Fibroblast of lung (primary cell): ENCODE results near the gene OR56A5. TPM values are rescaled to one million over a fixed set of nuclear protein-coding genes. Genes with fewer than 3 reads are reported as not detected.

Experiments
- DNase-seq, 2 donors: peaks; one replicate each; pipeline versions ENCODE4 v3.0.0 to v3.0.0-alpha.2; 2010; ENCODE audit warnings: low read depth in 2 of 2
- H2AFZ ChIP-seq: 2 replicates; pipeline ENCODE4 v1.5.1; 2012; ENCODE audit warnings: low read length, control low read depth, inconsistent platforms
- H3K27ac ChIP-seq: 2 replicates; pipeline ENCODE4 v1.5.1; 2011; ENCODE audit warnings: low read length, control low read depth; ENCODE audit not compliant: insufficient read depth
- H3K27me3 ChIP-seq: 2 replicates; pipeline ENCODE4 v1.5.1; 2011; ENCODE audit warnings: mild to moderate bottlenecking, low read length; ENCODE audit not compliant: control insufficient read depth, insufficient read depth
- H3K36me3 ChIP-seq: 2 replicates; pipeline ENCODE4 v1.5.1; 2011; ENCODE audit warnings: low read length; ENCODE audit not compliant: control insufficient read depth, insufficient read depth
- H3K4me1 ChIP-seq: 2 replicates; pipeline ENCODE4 v1.5.1; 2011; ENCODE audit warnings: low read length; ENCODE audit not compliant: control insufficient read depth, insufficient read depth; ENCODE audit errors: extremely low read depth
- H3K4me2 ChIP-seq: 2 replicates; pipeline ENCODE4 v1.5.1; 2011; ENCODE audit warnings: low read length, control low read depth; ENCODE audit not compliant: insufficient read depth; ENCODE audit errors: extremely low read depth
- H3K4me3 ChIP-seq, 4 experiments: fragments of 200-600 bp in 1 of 4; sonication (generic) in 1 of 4; replicated peaks in 1 of 4; 2 replicates each; pipeline ENCODE4 v1.5.1; 2011 to 2016; ENCODE audit warnings: low read length in 4 of 4, low read depth in 3 of 4, mild to moderate bottlenecking in 3 of 4, control low read depth in 2 of 4, inconsistent platforms in 1 of 4, mixed read lengths in 1 of 4; ENCODE audit not compliant: insufficient read depth in 1 of 4; ENCODE audit errors: control extremely low read depth in 1 of 4
- H3K79me2 ChIP-seq: 2 replicates; pipeline ENCODE4 v1.5.1; 2012; ENCODE audit warnings: mild to moderate bottlenecking, low read length, inconsistent platforms; ENCODE audit not compliant: control insufficient read depth, insufficient read depth
- H3K9ac ChIP-seq: 2 replicates; pipeline ENCODE4 v1.5.1; 2011; ENCODE audit warnings: mild to moderate bottlenecking, low read length, control low read depth; ENCODE audit not compliant: insufficient read depth
- H3K9me3 ChIP-seq: 2 replicates; pipeline ENCODE4 v1.5.1; 2012; ENCODE audit warnings: low read depth, low read length; ENCODE audit not compliant: control insufficient read depth, insufficient read depth
- H4K20me1 ChIP-seq: 2 replicates; pipeline ENCODE4 v1.5.1; 2011; ENCODE audit warnings: low read length; ENCODE audit not compliant: control insufficient read depth, insufficient read depth; ENCODE audit errors: extremely low read depth
- CTCF ChIP-seq, 2 donors: IDR thresholded peaks in 1 of 2; conservative IDR thresholded peaks in 1 of 2; 1 replicate in 1 of 2; 2 replicates in 1 of 2; pipeline ENCODE4 v1.5.1; 2011 to 2012; ENCODE audit warnings: low read length in 2 of 2, control low read depth in 1 of 2, inconsistent platforms in 1 of 2, low read depth in 1 of 2, mild to moderate bottlenecking in 1 of 2
- EZH2 ChIP-seq: IDR thresholded peaks from 2 replicates; pipeline ENCODE4 v1.5.1; 2012; ENCODE audit warnings: low read length, control low read depth, mild to moderate bottlenecking; ENCODE audit errors: missing control alignments
- polyA plus RNA-seq, 2 donors: library from polyadenylated mRNA; depleted of rRNA in 1 of 2; stranded (reverse) in 1 of 2; unstranded in 1 of 2; fragments of >200 nt; gene quantifications; 2 replicates each; pipeline ENCODE4 v1.2.1, GENCODE V29; 2011 to 2012; ENCODE audit warnings: missing spikeins in 1 of 2
- total RNA-seq: library from RNA; depleted of rRNA; stranded (reverse); fragments of >200 nt; gene quantifications from 2 replicates; pipeline ENCODE4 v1.2.1, GENCODE V29; 2014

Gene OR56A5
- total and polyA plus RNA-seq, 2 donors (not counting 1 experiment from before 2014, with no cell fraction given), result not detected

- H3K4me2 ChIP-seq, result no peak within 1 kb of the TSS
- H3K27me3 ChIP-seq, result no peaks in the 10 kb centered on the region
- no peak within 1 kb of the TSS for H3K9ac ChIP-seq
- no peaks in the 10 kb centered on the region for H4K20me1 ChIP-seq
- DNase-seq, result no peak
- no peaks in the 10 kb centered on the region for H3K9me3 ChIP-seq
- no peak within 1 kb of the TSS for H3K27ac ChIP-seq
- no peaks in the 10 kb centered on the region for H3K79me2 ChIP-seq
- no peaks in the 10 kb centered on the region for H3K4me1 ChIP-seq
- H3K4me3 ChIP-seq, result no peak within 1 kb of the TSS
- no peaks in the 10 kb centered on the region for H3K36me3 ChIP-seq
- no peak within 1 kb of the TSS for H2AFZ ChIP-seq
- TF ChIP-seq EZH2 (no peak), CTCF (conservative IDR thresholded peaks at IDR 0.05 in 1 of 2, IDR thresholded peaks at IDR 0.05 in 1 of 2; ENCODE audit: low read depth in 1 of 2, low read length in 2 of 2) (no peak)
These were observed 38.6 kb upstream of the OR56A5 start, which contains the start of gene OR56A4 for GRCh38 chr11:6006846-6007245. TSS of gene OR56A4 (minus strand) at chr11:6006946. CDS start at chr11:6002992, 3,954 bp downstream.

- Histone ChIP-seq H3K4me3 (no peak overlapping the region), H3K36me3 (no peaks in the 10 kb centered on the region), H3K27me3 (no peaks in the 10 kb centered on the region), H3K27ac (no peak overlapping the region), H3K79me2 (no peaks in the 10 kb centered on the region), H3K9ac (no peak overlapping the region), H2AFZ (no peak overlapping the region), H3K4me2 (no peak overlapping the region), H3K9me3 (no peaks in the 10 kb centered on the region), H3K4me1 (no peaks in the 10 kb centered on the region), H4K20me1 (no peaks in the 10 kb centered on the region)
- TF ChIP-seq CTCF (conservative IDR thresholded peaks at IDR 0.05 in 1 of 2, IDR thresholded peaks at IDR 0.05 in 1 of 2; ENCODE audit: low read depth in 1 of 2, low read length in 2 of 2), result no peak
- DNase-seq, result no peak
These were observed 38.1 kb upstream of the OR56A5 start for GRCh38 chr11:6006395-6006794.

GRCh38 chr11:6002202-6002699, 34.0 kb upstream of the OR56A5 start:
- Histone ChIP-seq H3K79me2 (no peaks in the 10 kb centered on the region), H3K9me3 (no peaks in the 10 kb centered on the region), H3K27me3 (no peaks in the 10 kb centered on the region), H3K4me1 (no peaks in the 10 kb centered on the region), H3K36me3 (no peaks in the 10 kb centered on the region), H3K4me2 (no peak overlapping the region), H3K9ac (no peak overlapping the region), H4K20me1 (no peaks in the 10 kb centered on the region), H3K27ac (no peak overlapping the region), H2AFZ (no peak overlapping the region), H3K4me3 (no peak overlapping the region)
- TF ChIP-seq EZH2 (no peak), CTCF (conservative IDR thresholded peaks at IDR 0.05 in 1 of 2, IDR thresholded peaks at IDR 0.05 in 1 of 2; ENCODE audit: low read depth in 1 of 2, low read length in 2 of 2) (no peak)
- DNase-seq, result no peak
